ENCODE data around the gene C10orf143.

The C10orf143 gene

DNA sequence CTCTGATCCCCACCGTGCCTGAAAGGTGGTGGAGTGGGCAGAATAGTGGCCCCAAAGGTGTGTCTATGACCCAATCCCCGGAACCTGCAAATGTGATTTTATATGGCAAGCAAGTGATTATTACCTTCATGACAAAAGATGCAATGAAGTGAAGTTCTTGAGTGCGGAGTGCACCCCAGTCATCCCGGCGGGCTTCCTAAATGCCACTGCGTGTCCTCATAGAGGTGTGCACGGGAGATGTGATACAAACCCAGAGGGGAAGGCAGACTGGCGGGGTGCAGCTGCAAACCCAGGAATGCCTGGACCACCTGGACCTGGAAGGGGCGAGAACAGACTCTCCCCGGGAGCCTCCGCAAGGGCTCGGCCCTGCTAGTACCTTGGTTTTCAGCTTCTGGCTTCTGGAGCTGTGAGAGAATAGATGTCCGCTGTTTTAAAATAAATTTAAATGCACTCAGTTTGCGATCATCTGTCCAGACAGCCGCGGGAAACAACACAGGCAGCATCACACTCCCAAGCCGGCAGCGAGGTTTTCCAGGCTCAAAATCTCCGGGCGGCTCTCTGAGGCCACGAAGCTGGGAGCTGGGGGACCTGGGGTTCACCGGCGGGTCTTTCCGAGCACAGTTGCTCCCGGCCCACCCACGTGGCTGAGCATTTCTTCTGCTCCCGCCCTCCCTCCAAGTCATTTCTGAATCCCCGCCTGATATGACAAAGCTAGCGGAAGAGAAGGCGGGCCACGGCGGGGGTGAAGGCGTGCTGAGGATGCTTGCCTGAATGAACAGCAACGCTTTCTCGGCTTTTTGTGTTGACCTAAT is 96.2 kb downstream of the C10orf143 start:
- no peak for DNase-seq (ENCODE audit: low read depth)

All from stromal cell of bone marrow (primary cell).